ENCODE data around the gene SLC16A10. TPM values are rescaled to one million over a fixed set of nuclear protein-coding genes. Genes with fewer than 3 reads are reported as not detected.

SLC16A10 gene
- total RNA-seq, 5 donors from 2014 or later (not counting 1 experiment from before 2014, with no cell fraction given), result 10.2 to 16.5 (median 14.3) TPM

DNA sequence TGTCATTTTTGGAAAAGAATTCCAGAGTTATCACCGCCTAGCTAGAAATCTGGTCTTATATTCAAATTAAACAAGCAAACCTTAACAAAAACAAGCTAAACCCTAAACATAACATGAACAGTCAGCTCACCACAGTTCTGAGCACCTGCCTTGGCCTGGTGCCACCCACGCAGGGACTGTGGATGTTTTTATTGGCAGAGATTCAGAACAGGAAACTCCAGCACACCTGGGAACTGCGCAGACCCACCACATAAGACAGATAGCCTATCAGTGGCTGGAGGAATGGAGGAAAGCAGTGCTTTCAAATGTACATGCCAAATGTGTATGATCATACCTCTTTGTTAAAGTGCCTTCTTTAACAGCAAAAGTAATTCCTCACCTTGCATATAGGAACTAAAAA, 8.9 kb downstream of the SLC16A10 start:
- POLR2A ChIA-PET, result interaction anchor here (0.6 kb wide), 2 partner anchors 9 to 1652 kb away, joined by 3 to 4 read pairs; partner anchors contain the start of gene SLC16A10 (in 1 of the 2)
- H3K4me3 Mint-ChIP-seq, result peak overlapping the region; percentile 2 to 33 (median 21)
- Histone ChIP-seq H3K4me1 (ENCODE audit: control insufficient read depth in 1 of 2, extremely low read depth in 1 of 2, insufficient read depth in 2 of 2, low read length in 2 of 2) (peaks cover 4 to 5% of the 10 kb centered on the region in 2 experiments), H3K4me3 (ENCODE audit: control insufficient read depth in 1 of 2, extremely low read depth in 1 of 2, low read length in 1 of 2) (no peak overlapping the region), H3K9me3 (no peaks in the 10 kb centered on the region), H3K36me3 (ENCODE audit: control insufficient read depth in 2 of 2, extremely low read depth in 1 of 2, insufficient read depth in 1 of 2, low read length in 1 of 2) (no peaks in the 10 kb centered on the region), H3K27me3 (replicated peaks in 1 of 2; ENCODE audit: control insufficient read depth in 2 of 2, extremely low read depth in 1 of 2, insufficient read depth in 2 of 2, low read length in 1 of 2) (no peaks in the 10 kb centered on the region), H3K27ac (ENCODE audit: low read length) (peak overlapping the region; percentile 16)
- peak overlapping the region; percentile 85 to 91 for H3K27ac Mint-ChIP-seq
- CTCF ChIA-PET, result interaction anchor here in 1 of 2 donors (1.8 kb wide), 1 partner anchor 163 kb away, joined by 5 read pairs; a partner anchor contains a TSS
- no CpG with 5 or more reads among the region's 3 CpGs for WGBS (ENCODE audit: insufficient coverage)
- H3K27me3 Mint-ChIP-seq, result no peaks in the 10 kb centered on the region
- peak; percentile 37 to 89 (median 69) for DNase-seq
- peaks cover 0 to 3% (median 0%) of the 10 kb centered on the region in 3 donors for H3K9me3 Mint-ChIP-seq
- peaks cover 3% of the 10 kb centered on the region for H3K36me3 Mint-ChIP-seq
- peaks cover 28 to 33% (median 30%) of the 10 kb centered on the region in 3 donors for H3K4me1 Mint-ChIP-seq
- peak; percentile 78 to 98 (median 94) for ATAC-seq (replicated peaks in 1 of 4)

DNA sequence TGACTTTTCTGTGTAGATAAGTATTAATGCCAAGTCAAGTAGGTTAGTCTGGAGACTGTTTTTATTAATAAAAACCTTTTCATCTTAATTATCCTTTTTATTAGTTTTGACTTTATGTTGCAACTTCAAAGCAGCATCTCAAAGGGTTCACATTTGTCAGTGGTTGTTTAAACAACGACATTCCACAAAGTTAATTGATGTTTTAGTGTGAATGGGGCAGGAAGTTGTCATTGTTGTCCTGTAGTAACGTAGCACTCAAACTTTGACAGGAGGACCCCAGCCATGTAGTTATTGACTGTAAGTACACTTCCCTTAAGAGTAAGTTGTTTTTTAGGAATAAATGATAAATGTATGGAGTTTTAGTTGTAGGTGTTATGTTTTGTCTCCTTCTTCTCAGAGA, 11.3 kb downstream of the SLC16A10 start:
- H3K27ac ChIP-seq (ENCODE audit: low read length), result no peak overlapping the region
- H3K4me1 ChIP-seq (ENCODE audit: control insufficient read depth in 1 of 2, extremely low read depth in 1 of 2, insufficient read depth in 2 of 2, low read length in 2 of 2), result peaks cover 4 to 5% of the 10 kb centered on the region in 2 experiments
- H3K36me3 ChIP-seq (ENCODE audit: control insufficient read depth in 2 of 2, extremely low read depth in 1 of 2, insufficient read depth in 1 of 2, low read length in 1 of 2), result no peaks in the 10 kb centered on the region
- POLR2A ChIA-PET, result no interaction called here
- Mint-ChIP-seq H3K27me3 (peaks cover 0 to 2% of the 10 kb centered on the region in 2 donors), H3K4me1 (peaks cover 24 to 29% (median 26%) of the 10 kb centered on the region in 3 donors), H3K27ac (no peak overlapping the region), H3K9me3 (peaks cover 0 to 3% (median 0%) of the 10 kb centered on the region in 3 donors), H3K36me3 (peaks cover 3% of the 10 kb centered on the region), H3K4me3 (no peak overlapping the region)
- CTCF ChIA-PET, result no interaction called here
- ATAC-seq (replicated peaks in 1 of 4), result no peak
- no peaks in the 10 kb centered on the region for H3K27me3 ChIP-seq (replicated peaks in 1 of 2; ENCODE audit: control insufficient read depth in 2 of 2, extremely low read depth in 1 of 2, insufficient read depth in 2 of 2, low read length in 1 of 2)
- no peak overlapping the region for H3K4me3 ChIP-seq (ENCODE audit: control insufficient read depth in 1 of 2, extremely low read depth in 1 of 2, low read length in 1 of 2)
- H3K9me3 ChIP-seq, result no peaks in the 10 kb centered on the region
- no CpG with 5 or more reads among the region's 2 CpGs for WGBS (ENCODE audit: insufficient coverage)
- DNase-seq, result no peak

DNA sequence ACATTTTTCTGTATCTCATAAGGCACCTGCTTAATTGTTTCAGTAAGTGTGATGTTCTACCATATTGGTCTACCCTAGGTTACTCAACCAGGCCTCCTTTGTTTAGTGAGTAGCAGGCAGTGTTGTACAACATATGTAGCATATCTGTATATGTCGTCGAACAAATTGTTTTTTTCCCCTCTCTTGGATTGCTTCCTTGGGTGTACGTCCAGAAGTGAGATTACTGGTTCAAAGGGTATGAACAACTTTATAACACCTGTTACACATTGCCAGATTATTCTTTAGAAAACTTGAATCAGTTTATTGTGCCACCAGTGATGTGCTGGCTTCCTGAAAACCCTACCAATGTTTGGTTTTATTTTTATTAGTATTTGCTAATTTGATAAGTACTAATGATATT, 14.7 kb downstream of the SLC16A10 start:
- H3K4me1 Mint-ChIP-seq, result peaks cover 11 to 19% (median 18%) of the 10 kb centered on the region in 3 donors
- WGBS (ENCODE audit: insufficient coverage), result no CpG with 5 or more reads among the region's 3 CpGs
- H3K27me3 Mint-ChIP-seq, result peaks cover 0 to 2% of the 10 kb centered on the region in 2 donors
- peaks cover 3% of the 10 kb centered on the region for H3K36me3 Mint-ChIP-seq
- ChIA-PET CTCF (no interaction called here), POLR2A (no interaction called here)
- no peak overlapping the region for H3K4me3 ChIP-seq (ENCODE audit: control insufficient read depth in 1 of 2, extremely low read depth in 1 of 2, low read length in 1 of 2)
- H3K9me3 Mint-ChIP-seq, result peaks cover 0 to 3% (median 3%) of the 10 kb centered on the region in 3 donors
- H3K4me3 Mint-ChIP-seq, result no peak overlapping the region
- H3K36me3 ChIP-seq (ENCODE audit: control insufficient read depth in 2 of 2, extremely low read depth in 1 of 2, insufficient read depth in 1 of 2, low read length in 1 of 2), result no peaks in the 10 kb centered on the region
- H3K27ac ChIP-seq (ENCODE audit: low read length), result no peak overlapping the region
- H3K27me3 ChIP-seq (replicated peaks in 1 of 2; ENCODE audit: control insufficient read depth in 2 of 2, extremely low read depth in 1 of 2, insufficient read depth in 2 of 2, low read length in 1 of 2), result no peaks in the 10 kb centered on the region
- no peak for DNase-seq
- H3K9me3 ChIP-seq, result no peaks in the 10 kb centered on the region
- no peak for ATAC-seq (replicated peaks in 1 of 4)
- no peak overlapping the region for H3K27ac Mint-ChIP-seq
- peaks cover 0 to under 1% of the 10 kb centered on the region in 2 experiments for H3K4me1 ChIP-seq (ENCODE audit: control insufficient read depth in 1 of 2, extremely low read depth in 1 of 2, insufficient read depth in 2 of 2, low read length in 2 of 2)

DNA sequence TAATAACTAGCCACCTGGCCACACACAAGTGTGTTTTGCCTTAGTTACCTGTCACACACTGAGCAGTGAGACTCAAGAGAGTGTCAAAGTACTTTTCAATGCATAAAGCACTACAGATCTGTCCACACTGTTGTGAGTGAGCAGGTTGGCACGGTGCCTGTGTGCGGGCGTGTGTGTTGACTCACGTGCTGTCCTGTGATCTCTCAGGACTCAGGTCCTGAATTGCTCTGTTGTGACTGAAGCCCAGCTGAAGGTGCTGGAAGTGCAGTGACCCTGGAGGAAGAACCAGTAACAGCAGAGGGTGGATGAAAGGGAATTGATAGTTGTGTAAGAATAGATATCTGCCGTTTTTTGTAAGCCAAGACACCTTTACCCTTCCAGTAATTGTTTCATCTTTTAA, 18.3 kb downstream of the SLC16A10 start:
- no peak for DNase-seq
- 20% methylated on average over 1 of the region's 5 CpGs for WGBS (ENCODE audit: insufficient coverage)
- Histone ChIP-seq H3K4me1 (ENCODE audit: control insufficient read depth in 1 of 2, extremely low read depth in 1 of 2, insufficient read depth in 2 of 2, low read length in 2 of 2) (no peaks in the 10 kb centered on the region), H3K36me3 (ENCODE audit: control insufficient read depth in 2 of 2, extremely low read depth in 1 of 2, insufficient read depth in 1 of 2, low read length in 1 of 2) (no peaks in the 10 kb centered on the region), H3K9me3 (no peaks in the 10 kb centered on the region), H3K4me3 (ENCODE audit: control insufficient read depth in 1 of 2, extremely low read depth in 1 of 2, low read length in 1 of 2) (no peak overlapping the region), H3K27ac (ENCODE audit: low read length) (no peak overlapping the region), H3K27me3 (replicated peaks in 1 of 2; ENCODE audit: control insufficient read depth in 2 of 2, extremely low read depth in 1 of 2, insufficient read depth in 2 of 2, low read length in 1 of 2) (no peaks in the 10 kb centered on the region)
- peak overlapping the region in 1 of 3 donors; percentile 18 for H3K4me3 Mint-ChIP-seq
- ChIA-PET CTCF (no interaction called here), POLR2A (no interaction called here)
- peaks cover 10% of the 10 kb centered on the region for H3K36me3 Mint-ChIP-seq
- peaks cover 0 to 3% of the 10 kb centered on the region in 2 donors for H3K27me3 Mint-ChIP-seq
- no peak overlapping the region for H3K27ac Mint-ChIP-seq
- H3K4me1 Mint-ChIP-seq, result peaks cover 15 to 26% (median 22%) of the 10 kb centered on the region in 3 donors
- peaks cover 6 to 10% (median 9%) of the 10 kb centered on the region in 3 donors for H3K9me3 Mint-ChIP-seq
- ATAC-seq (replicated peaks in 1 of 4), result peak in 3 of 4 experiments; percentile 17 to 52 (median 24)

DNA sequence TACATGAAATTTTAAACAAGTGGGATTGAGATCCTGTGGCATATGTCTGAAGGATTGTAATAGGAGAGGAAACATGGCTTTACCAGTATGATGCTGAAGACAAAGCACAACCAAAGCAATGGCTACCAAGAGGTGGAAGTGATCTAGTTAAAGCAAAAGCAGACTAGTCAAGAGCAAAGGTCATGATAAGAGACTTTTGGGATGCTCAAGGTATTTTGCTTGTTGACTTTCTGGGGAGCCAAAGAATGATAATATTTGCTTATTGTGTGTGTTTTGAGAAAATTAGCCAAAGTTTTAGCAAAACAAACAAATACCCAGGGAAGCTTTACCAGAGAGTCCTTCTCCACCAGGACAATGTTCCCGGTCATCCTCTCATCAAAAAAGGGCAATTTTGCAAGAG, 20.3 kb downstream of the SLC16A10 start:
- WGBS (ENCODE audit: insufficient coverage), result no CpG with 5 or more reads among the region's 1 CpG
- Mint-ChIP-seq H3K9me3 (peaks cover 6 to 10% (median 9%) of the 10 kb centered on the region in 3 donors), H3K4me1 (peaks cover 17 to 33% (median 25%) of the 10 kb centered on the region in 3 donors), H3K27me3 (peaks cover 0 to 3% of the 10 kb centered on the region in 2 donors), H3K4me3 (no peak overlapping the region), H3K27ac (no peak overlapping the region), H3K36me3 (peaks cover 10% of the 10 kb centered on the region)
- no peak overlapping the region for H3K27ac ChIP-seq (ENCODE audit: low read length)
- CTCF ChIA-PET, result no interaction called here
- DNase-seq (no peak), ATAC-seq (replicated peaks in 1 of 4) (no peak)
- H3K36me3 ChIP-seq (ENCODE audit: control insufficient read depth in 2 of 2, extremely low read depth in 1 of 2, insufficient read depth in 1 of 2, low read length in 1 of 2), result no peaks in the 10 kb centered on the region
- no peak overlapping the region for H3K4me3 ChIP-seq (ENCODE audit: control insufficient read depth in 1 of 2, extremely low read depth in 1 of 2, low read length in 1 of 2)
- H3K27me3 ChIP-seq (replicated peaks in 1 of 2; ENCODE audit: control insufficient read depth in 2 of 2, extremely low read depth in 1 of 2, insufficient read depth in 2 of 2, low read length in 1 of 2), result no peaks in the 10 kb centered on the region
- no peaks in the 10 kb centered on the region for H3K9me3 ChIP-seq
- POLR2A ChIA-PET, result interaction anchor here in 1 of 2 donors (0.7 kb wide), 1 partner anchor 30 kb away, joined by 3 read pairs; no protein-coding TSS in a partner anchor
- peaks cover 0 to 1% of the 10 kb centered on the region in 2 experiments for H3K4me1 ChIP-seq (ENCODE audit: control insufficient read depth in 1 of 2, extremely low read depth in 1 of 2, insufficient read depth in 2 of 2, low read length in 2 of 2)

DNA sequence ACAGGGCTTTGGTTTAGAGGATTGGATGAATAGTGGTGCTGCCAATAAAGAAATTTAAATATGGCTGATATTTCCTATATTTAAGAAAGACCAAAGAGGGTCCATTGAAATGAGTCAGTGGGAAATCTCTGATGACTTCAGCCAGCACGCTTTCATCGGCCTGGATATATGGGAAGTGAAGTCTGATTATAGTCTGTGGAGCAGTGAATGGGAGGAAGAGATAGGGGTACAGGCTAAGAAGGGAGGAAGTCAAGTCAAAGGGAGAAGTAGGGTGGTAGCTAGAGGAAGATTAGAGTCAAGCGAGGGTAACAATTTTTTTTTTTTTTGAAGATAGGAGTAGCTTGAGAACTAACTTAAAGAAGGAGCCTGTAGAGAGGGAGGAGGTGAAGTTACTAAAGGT, 22.7 kb downstream of the SLC16A10 start:
- ATAC-seq (replicated peaks in 1 of 4), result no peak
- Histone ChIP-seq H3K4me1 (ENCODE audit: control insufficient read depth in 1 of 2, extremely low read depth in 1 of 2, insufficient read depth in 2 of 2, low read length in 2 of 2) (peaks cover 13 to 24% of the 10 kb centered on the region in 2 experiments), H3K9me3 (no peaks in the 10 kb centered on the region), H3K4me3 (ENCODE audit: control insufficient read depth in 1 of 2, extremely low read depth in 1 of 2, low read length in 1 of 2) (no peak overlapping the region), H3K27ac (ENCODE audit: low read length) (no peak overlapping the region), H3K36me3 (ENCODE audit: control insufficient read depth in 2 of 2, extremely low read depth in 1 of 2, insufficient read depth in 1 of 2, low read length in 1 of 2) (no peaks in the 10 kb centered on the region), H3K27me3 (replicated peaks in 1 of 2; ENCODE audit: control insufficient read depth in 2 of 2, extremely low read depth in 1 of 2, insufficient read depth in 2 of 2, low read length in 1 of 2) (no peaks in the 10 kb centered on the region)
- Mint-ChIP-seq H3K4me3 (peak overlapping the region in 1 of 3 donors; percentile 0), H3K27ac (no peak overlapping the region), H3K9me3 (peaks cover 6 to 10% (median 9%) of the 10 kb centered on the region in 3 donors), H3K4me1 (peaks cover 34 to 41% (median 37%) of the 10 kb centered on the region in 3 donors), H3K27me3 (peaks cover 0 to 1% of the 10 kb centered on the region in 2 donors), H3K36me3 (peaks cover 10% of the 10 kb centered on the region)
- DNase-seq, result no peak
- 75% methylated on average over 3 of the region's 3 CpGs for WGBS (ENCODE audit: insufficient coverage)
- CTCF ChIA-PET, result interaction anchor here in 1 of 2 donors (0.6 kb wide), 1 partner anchor 99 kb away, joined by 3 read pairs; no protein-coding TSS in a partner anchor
- POLR2A ChIA-PET, result no interaction called here

All from T-cell (primary cell).